Calu3 (cell line): ENCODE results near the gene AGBL1. TPM values are rescaled to one million over a fixed set of nuclear protein-coding genes. Genes with fewer than 3 reads are reported as not detected.

Experiments
- BruUV-seq: library from RNA; stranded (reverse); fragments of 400-500 nt; replicated peaks from 2 replicates; lab custom pipeline; 2021; lab: Mats Ljungman, UMichigan
- CTCF ChIA-PET: fragments of 300-600 bp; sonication (Branson Sonifier 250); formaldehyde crosslinking; loops from one replicate; lab custom pipeline; 2022; ENCODE audit warnings: antibody characterized with exemption; lab: Charles Lee
- DNase-seq: peaks from one replicate; pipeline ENCODE4 v3.0.0; 2022
- H3K27ac Mint-ChIP-seq: one replicate; pipeline ENCODE4 v1.8.0; 2022; ENCODE audit warnings: mixed read lengths; ENCODE audit not compliant: unreplicated experiment
- H3K27me3 Mint-ChIP-seq: one replicate; pipeline ENCODE4 v1.8.0; 2022; ENCODE audit warnings: mixed read lengths; ENCODE audit not compliant: unreplicated experiment
- H3K36me3 Mint-ChIP-seq: one replicate; pipeline ENCODE4 v1.8.0; 2022; ENCODE audit warnings: mild to moderate bottlenecking, moderate library complexity, mixed read lengths; ENCODE audit not compliant: insufficient read depth, unreplicated experiment
- H3K4me1 Mint-ChIP-seq: one replicate; pipeline ENCODE4 v1.8.0; 2022; ENCODE audit warnings: mild to moderate bottlenecking, low read depth, mixed read lengths; ENCODE audit not compliant: unreplicated experiment
- H3K4me3 Mint-ChIP-seq: one replicate; pipeline ENCODE4 v1.8.0; 2022; ENCODE audit warnings: mild to moderate bottlenecking, low read depth, moderate library complexity, mixed read lengths; ENCODE audit not compliant: unreplicated experiment
- H3K9me3 Mint-ChIP-seq: one replicate; pipeline ENCODE4 v1.8.0; 2022; ENCODE audit warnings: low read depth, mixed read lengths; ENCODE audit not compliant: unreplicated experiment
- CTCF ChIP-seq: fragments of 200-600 bp; IDR thresholded peaks from one replicate; pipeline ENCODE4 v1.8.0; 2022; ENCODE audit warnings: antibody characterized with exemption; ENCODE audit not compliant: unreplicated experiment
- intact Hi-C: fragments of 100-400 bp; cut with micrococcal nuclease; formaldehyde crosslinking; loops from one replicate; pipeline ENCODE4 v1.10.0; 2022; ENCODE audit not compliant: unreplicated experiment
- total RNA-seq: library from RNA; stranded (reverse); gene quantifications from 2 replicates; pipeline ENCODE4 v1.2.3, GENCODE V29; 2022

The AGBL1 gene
- total RNA-seq, 1 experiment from 2014 or later: not detected

DNA sequence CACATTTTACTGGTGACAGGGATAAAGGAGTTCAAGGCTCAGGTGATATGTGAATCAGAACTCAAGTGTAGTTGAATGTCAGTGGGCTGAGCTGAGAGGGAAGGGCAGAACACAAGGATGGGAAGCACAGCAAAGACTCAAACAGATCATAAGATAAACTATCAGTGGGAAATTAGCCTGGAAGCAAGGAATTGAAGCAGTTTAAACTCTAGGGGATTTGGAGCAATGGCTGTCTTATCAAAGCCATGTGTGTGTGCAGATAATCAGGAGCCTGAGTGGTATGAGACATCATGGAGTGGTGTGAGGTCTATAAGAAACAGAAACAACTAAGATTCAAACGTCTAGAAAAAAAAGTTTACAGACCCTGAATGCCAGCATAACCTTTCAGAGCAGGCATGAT, 634.6 kb downstream of the AGBL1 start:
- no peak for TF ChIP-seq CTCF
- no peak overlapping the region for H3K27ac Mint-ChIP-seq
- no peaks in the 10 kb centered on the region for H3K36me3 Mint-ChIP-seq
- intact Hi-C loops: no loop called here
- no peaks in the 10 kb centered on the region for H3K27me3 Mint-ChIP-seq
- CTCF ChIA-PET: no interaction called here
- peaks cover 4% of the 10 kb centered on the region for H3K9me3 Mint-ChIP-seq
- no peak for DNase-seq
- H3K4me1 Mint-ChIP-seq: no peaks in the 10 kb centered on the region
- H3K4me3 Mint-ChIP-seq: no peak overlapping the region
- no TSS peak for BruUV-seq

DNA sequence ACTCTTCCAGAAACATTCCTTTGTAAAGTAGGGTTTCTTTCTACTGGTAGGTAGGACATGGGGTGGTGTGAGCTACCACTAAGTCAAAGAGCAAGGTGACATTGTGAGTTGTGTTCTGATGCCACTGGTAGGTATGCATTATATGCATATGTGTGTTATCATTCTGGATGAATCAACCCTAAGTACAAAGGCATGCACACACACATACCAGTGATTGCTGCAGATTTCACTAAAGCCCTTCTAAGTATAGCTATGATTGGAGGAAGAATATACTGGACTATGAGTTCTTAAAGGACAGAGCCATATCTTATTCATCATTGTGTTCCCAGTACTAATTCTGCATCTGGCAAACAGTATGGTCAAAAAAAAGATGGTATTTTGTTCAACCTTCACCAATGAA, 646.0 kb downstream of the AGBL1 start:
- CTCF ChIA-PET: no interaction called here
- Mint-ChIP-seq H3K27me3 (no peaks in the 10 kb centered on the region), H3K36me3 (no peaks in the 10 kb centered on the region), H3K9me3 (peaks cover 11% of the 10 kb centered on the region), H3K4me1 (no peaks in the 10 kb centered on the region), H3K4me3 (no peak overlapping the region), H3K27ac (no peak overlapping the region)
- DNase-seq: no peak
- intact Hi-C loops: no loop called here
- BruUV-seq: no TSS peak
- TF ChIP-seq CTCF: no peak

- TF ChIP-seq CTCF: no peak
- Mint-ChIP-seq H3K9me3 (peaks cover 3% of the 10 kb centered on the region), H3K4me3 (no peak overlapping the region), H3K36me3 (no peaks in the 10 kb centered on the region), H3K27me3 (no peaks in the 10 kb centered on the region), H3K4me1 (no peaks in the 10 kb centered on the region), H3K27ac (no peak overlapping the region)
- CTCF ChIA-PET: no interaction called here
- no TSS peak for BruUV-seq
- no peak for DNase-seq
- intact Hi-C loops: no loop called here
Measured at GRCh38 chr15:86735247-86736040, 655.8 kb downstream of the AGBL1 start.

DNA sequence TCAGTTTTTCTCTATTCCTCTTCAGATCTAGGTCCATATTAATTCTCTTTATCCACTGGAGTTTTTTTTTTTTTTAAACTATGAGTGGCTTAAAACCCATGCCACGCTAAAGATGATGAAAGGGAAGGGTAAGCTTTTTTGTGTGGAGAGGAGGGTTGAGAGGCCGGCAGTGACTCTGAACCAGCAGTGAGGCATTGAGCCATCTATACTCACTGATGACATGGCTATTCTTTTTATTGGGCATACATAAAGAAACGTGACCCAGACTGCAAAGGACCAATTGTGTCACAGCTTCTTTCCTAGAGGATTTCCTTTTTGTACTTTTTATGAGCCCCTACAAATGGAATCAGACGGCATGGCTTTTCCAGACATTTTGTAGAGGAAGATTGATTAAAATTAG, 662.2 kb downstream of the AGBL1 start:
- H3K36me3 Mint-ChIP-seq: no peaks in the 10 kb centered on the region
- DNase-seq: no peak
- no peaks in the 10 kb centered on the region for H3K9me3 Mint-ChIP-seq
- no peak overlapping the region for H3K4me3 Mint-ChIP-seq
- H3K27me3 Mint-ChIP-seq: no peaks in the 10 kb centered on the region
- BruUV-seq: no TSS peak
- intact Hi-C loops: loop anchor here (5.0 kb wide), 1 partner anchor 510 kb away; no protein-coding TSS in a partner anchor
- no peak for TF ChIP-seq CTCF
- no peaks in the 10 kb centered on the region for H3K4me1 Mint-ChIP-seq
- CTCF ChIA-PET: no interaction called here
- no peak overlapping the region for H3K27ac Mint-ChIP-seq
